ENCODE data around the gene AGFG2. TPM values are rescaled to one million over a fixed set of nuclear protein-coding genes. Genes with fewer than 3 reads are reported as not detected.
A peak's percentile ranks its signal among the peaks of the same experiment; 100 is the strongest.

The AGFG2 gene
- total RNA-seq, 1 donor from 2014 or later, result 48.6 TPM

GRCh38 chr7:100602889-100603725 is 64.1 kb downstream of the AGFG2 start:
- no peak for TF ChIP-seq CTCF (IDR thresholded peaks at IDR 0.05; ENCODE audit: unreplicated experiment)
- Mint-ChIP-seq H3K4me1 (ENCODE audit: unreplicated experiment) (peaks cover 2% of the 10 kb centered on the region), H3K4me3 (ENCODE audit: unreplicated experiment) (no peak overlapping the region), H3K9me3 (ENCODE audit: unreplicated experiment) (no peaks in the 10 kb centered on the region), H3K27me3 (ENCODE audit: unreplicated experiment) (peaks cover 5% of the 10 kb centered on the region), H3K27ac (ENCODE audit: unreplicated experiment) (no peak overlapping the region), H3K36me3 (ENCODE audit: low read depth, unreplicated experiment) (no peaks in the 10 kb centered on the region)
- no peak for DNase-seq (ENCODE audit: low spot score)

- no peaks in the 10 kb centered on the region for H3K9me3 Mint-ChIP-seq (ENCODE audit: unreplicated experiment)
- no peak for DNase-seq (ENCODE audit: low spot score)
- peaks cover 2% of the 10 kb centered on the region for H3K4me1 Mint-ChIP-seq (ENCODE audit: unreplicated experiment)
- H3K36me3 Mint-ChIP-seq (ENCODE audit: low read depth, unreplicated experiment), result no peaks in the 10 kb centered on the region
- H3K27me3 Mint-ChIP-seq (ENCODE audit: unreplicated experiment), result peaks cover 5% of the 10 kb centered on the region
- no peak overlapping the region for H3K4me3 Mint-ChIP-seq (ENCODE audit: unreplicated experiment)
- TF ChIP-seq CTCF (IDR thresholded peaks at IDR 0.05; ENCODE audit: unreplicated experiment), result no peak
- no peak overlapping the region for H3K27ac Mint-ChIP-seq (ENCODE audit: unreplicated experiment)
These were observed 64.7 kb downstream of the AGFG2 start for GRCh38 chr7:100603726-100604027.

- peak; percentile 70 for DNase-seq (ENCODE audit: low spot score)
- Mint-ChIP-seq H3K27ac (ENCODE audit: unreplicated experiment) (no peak overlapping the region), H3K27me3 (ENCODE audit: unreplicated experiment) (peaks cover 5% of the 10 kb centered on the region), H3K4me3 (ENCODE audit: unreplicated experiment) (no peak overlapping the region), H3K9me3 (ENCODE audit: unreplicated experiment) (no peaks in the 10 kb centered on the region), H3K36me3 (ENCODE audit: low read depth, unreplicated experiment) (no peaks in the 10 kb centered on the region), H3K4me1 (ENCODE audit: unreplicated experiment) (peaks cover 2% of the 10 kb centered on the region)
- no peak for TF ChIP-seq CTCF (IDR thresholded peaks at IDR 0.05; ENCODE audit: unreplicated experiment)
These were observed 65.3 kb downstream of the AGFG2 start for GRCh38 chr7:100604028-100604975.

GRCh38 chr7:100604976-100605911 is 66.2 kb downstream of the AGFG2 start:
- H3K9me3 Mint-ChIP-seq (ENCODE audit: unreplicated experiment), result no peaks in the 10 kb centered on the region
- H3K36me3 Mint-ChIP-seq (ENCODE audit: low read depth, unreplicated experiment), result peaks cover 3% of the 10 kb centered on the region
- peaks cover 5% of the 10 kb centered on the region for H3K27me3 Mint-ChIP-seq (ENCODE audit: unreplicated experiment)
- H3K4me3 Mint-ChIP-seq (ENCODE audit: unreplicated experiment), result no peak overlapping the region
- peak; percentile 45 for DNase-seq (ENCODE audit: low spot score)
- H3K4me1 Mint-ChIP-seq (ENCODE audit: unreplicated experiment), result peaks cover 2% of the 10 kb centered on the region
- no peak for TF ChIP-seq CTCF (IDR thresholded peaks at IDR 0.05; ENCODE audit: unreplicated experiment)
- H3K27ac Mint-ChIP-seq (ENCODE audit: unreplicated experiment), result no peak overlapping the region
